Loucy (cell line): ENCODE results near the gene EEF1AKMT2.
"Not testable (repeated sequence)": the region's sequence is repeated elsewhere in the genome, so short reads cannot be mapped to it uniquely, and the experiment has no call there.

Experiments
- H2AFZ ChIP-seq: fragments of 200-600 bp; sonication (generic); 2 replicates; pipeline ENCODE4 v1.6.0; 2016; ENCODE audit warnings: antibody characterized with exemption, mild to moderate bottlenecking, low read length, moderate library complexity
- H3F3A ChIP-seq: fragments of 200-600 bp; 2 replicates; pipeline ENCODE4 v1.6.0; 2016; ENCODE audit warnings: antibody characterized with exemption, low read depth, mild to moderate bottlenecking
- H3K27me3 ChIP-seq: fragments of 200-600 bp; sonication (generic); 2 replicates; pipeline ENCODE4 v1.6.1; 2014; ENCODE audit warnings: low read length, mild to moderate bottlenecking; ENCODE audit not compliant: insufficient read depth, poor library complexity, severe bottlenecking
- H3K36me3 ChIP-seq: fragments of 200-600 bp; sonication (generic); 2 replicates; pipeline ENCODE4 v1.6.1; 2016; ENCODE audit warnings: low read length; ENCODE audit not compliant: insufficient read depth
- H3K4me1 ChIP-seq: fragments of 200-600 bp; sonication (generic); 2 replicates; pipeline ENCODE4 v1.5.1; 2014; ENCODE audit warnings: low read length, mild to moderate bottlenecking; ENCODE audit not compliant: insufficient read depth, poor library complexity, severe bottlenecking
- H3K4me2 ChIP-seq: fragments of 200-600 bp; sonication (generic); 2 replicates; pipeline ENCODE4 v1.6.0; 2014; ENCODE audit warnings: antibody characterized with exemption, low read length, low read depth, mild to moderate bottlenecking; ENCODE audit not compliant: poor library complexity, severe bottlenecking
- H3K4me3 ChIP-seq: fragments of 200-600 bp; sonication (generic); 2 replicates; pipeline ENCODE4 v1.5.1; 2014; ENCODE audit warnings: low read length, mild to moderate bottlenecking, mixed read lengths; ENCODE audit not compliant: poor library complexity, severe bottlenecking
- H3K79me2 ChIP-seq: fragments of 200-600 bp; sonication (generic); 2 replicates; pipeline ENCODE4 v1.6.1; 2014; ENCODE audit warnings: low read length; ENCODE audit not compliant: insufficient read depth
- H3K9ac ChIP-seq: fragments of 200-600 bp; sonication (generic); 2 replicates; pipeline ENCODE4 v1.6.0; 2014; ENCODE audit warnings: mild to moderate bottlenecking, low read depth, low read length, moderate library complexity; ENCODE audit not compliant: poor library complexity, severe bottlenecking
- H3K9me2 ChIP-seq: fragments of 200-600 bp; sonication (generic); replicated peaks from 2 replicates; pipeline ENCODE4 v1.6.1; 2016; ENCODE audit warnings: low read depth, low read length, mixed read lengths
- H3K9me3 ChIP-seq: fragments of 200-600 bp; sonication (generic); 2 replicates; pipeline ENCODE4 v1.6.1; 2014; ENCODE audit warnings: mild to moderate bottlenecking, antibody characterized with exemption, low read length, low read depth; ENCODE audit not compliant: insufficient read depth
- H4K20me1 ChIP-seq: fragments of 200-600 bp; sonication (generic); 2 replicates; pipeline ENCODE4 v1.6.0; 2014; ENCODE audit warnings: antibody characterized with exemption, low read length, mild to moderate bottlenecking; ENCODE audit not compliant: insufficient read depth, poor library complexity, severe bottlenecking
- CTCF ChIP-seq: fragments of 200-600 bp; sonication (generic); conservative IDR thresholded peaks from 2 replicates; pipeline ENCODE4 v1.5.1; 2014; ENCODE audit warnings: mild to moderate bottlenecking, antibody characterized with exemption, low read length
- EZH2phosphoT487 ChIP-seq: fragments of 200-600 bp; IDR thresholded peaks from 2 replicates; pipeline ENCODE4 v1.6.1; 2018; ENCODE audit warnings: antibody characterized with exemption, mild to moderate bottlenecking, moderate library complexity, borderline replicate concordance

EEF1AKMT2 gene

GRCh38 chr10:124748166-124748565 lies 43.5 kb downstream of the EEF1AKMT2 start:
- Histone ChIP-seq H3K4me3 (no peak overlapping the region), H3K9me2 (no peaks in the 10 kb centered on the region), H3K9me3 (no peaks in the 10 kb centered on the region), H2AFZ (no peak overlapping the region), H3F3A (peaks cover 5% of the 10 kb centered on the region; the same call in 1 of the 2 replicates), H3K4me1 (peaks cover 8% of the 10 kb centered on the region), H3K4me2 (no peak overlapping the region), H3K9ac (no peak overlapping the region), H3K27me3 (no peaks in the 10 kb centered on the region), H3K36me3 (peaks cover 11% of the 10 kb centered on the region; the same call in 1 of the 2 replicates), H4K20me1 (no peaks in the 10 kb centered on the region), H3K79me2 (peaks cover 6% of the 10 kb centered on the region)
- TF ChIP-seq CTCF (no peak), EZH2phosphoT487 (no peak)

- no peak overlapping the region for H3K4me2 ChIP-seq
- H3F3A ChIP-seq, result peaks cover 5% of the 10 kb centered on the region; the same call in 1 of the 2 replicates
- no peaks in the 10 kb centered on the region for H3K9me3 ChIP-seq
- H3K4me3 ChIP-seq, result no peak overlapping the region
- H3K27me3 ChIP-seq, result no peaks in the 10 kb centered on the region
- H3K9me2 ChIP-seq, result no peaks in the 10 kb centered on the region
- H4K20me1 ChIP-seq, result no peaks in the 10 kb centered on the region
- peaks cover 8% of the 10 kb centered on the region for H3K4me1 ChIP-seq
- TF ChIP-seq CTCF, result no peak
- TF ChIP-seq EZH2phosphoT487, result no peak
- H3K36me3 ChIP-seq, result peaks cover 11% of the 10 kb centered on the region; the same call in 1 of the 2 replicates
- H2AFZ ChIP-seq, result no peak overlapping the region
- peaks cover 10% of the 10 kb centered on the region for H3K79me2 ChIP-seq
- H3K9ac ChIP-seq, result no peak overlapping the region
Measured at GRCh38 chr10:124747745-124748144, 43.9 kb downstream of the EEF1AKMT2 start.

- Histone ChIP-seq H3K4me3 (no peak overlapping the region), H3K27me3 (no peaks in the 10 kb centered on the region), H3K9ac (no peak overlapping the region), H3F3A (peaks cover 5% of the 10 kb centered on the region; the same call in 1 of the 2 replicates), H3K4me2 (no peak overlapping the region), H3K9me3 (no peaks in the 10 kb centered on the region), H3K9me2 (no peaks in the 10 kb centered on the region), H3K36me3 (peaks cover 11% of the 10 kb centered on the region; the same call in 1 of the 2 replicates), H2AFZ (no peak overlapping the region), H3K4me1 (peaks cover 14% of the 10 kb centered on the region), H3K79me2 (peaks cover 17% of the 10 kb centered on the region), H4K20me1 (peaks cover 5% of the 10 kb centered on the region)
- TF ChIP-seq EZH2phosphoT487, result no peak
- no peak for TF ChIP-seq CTCF
Measured at GRCh38 chr10:124746992-124747391, 44.7 kb downstream of the EEF1AKMT2 start.

GRCh38 chr10:124746447-124746846 lies 45.2 kb downstream of the EEF1AKMT2 start:
- Histone ChIP-seq H3K36me3 (peaks cover 11% of the 10 kb centered on the region; the same call in 1 of the 2 replicates), H3K79me2 (peaks cover 23% of the 10 kb centered on the region)

More at GRCh38 chr10:124746447-124746846, 45.2 kb downstream of the EEF1AKMT2 start:
- not testable (repeated sequence) for H2AFZ ChIP-seq, H3K27me3 ChIP-seq, H3K9me3 ChIP-seq, H4K20me1 ChIP-seq, H3F3A ChIP-seq, H3K4me3 ChIP-seq, H3K9me2 ChIP-seq, H3K4me2 ChIP-seq, H3K9ac ChIP-seq
- H3K4me1 ChIP-seq, result peaks cover 20% of the 10 kb centered on the region
